Glomerular visceral epithelial cell (primary cell): Measurements from ENCODE around the gene ELAPOR1.

Experiments used
- DNase-seq: peaks from one replicate; pipeline ENCODE4 v3.0.0-alpha.2; 2016; ENCODE audit errors: extremely low spot score

ELAPOR1 gene, protein sequence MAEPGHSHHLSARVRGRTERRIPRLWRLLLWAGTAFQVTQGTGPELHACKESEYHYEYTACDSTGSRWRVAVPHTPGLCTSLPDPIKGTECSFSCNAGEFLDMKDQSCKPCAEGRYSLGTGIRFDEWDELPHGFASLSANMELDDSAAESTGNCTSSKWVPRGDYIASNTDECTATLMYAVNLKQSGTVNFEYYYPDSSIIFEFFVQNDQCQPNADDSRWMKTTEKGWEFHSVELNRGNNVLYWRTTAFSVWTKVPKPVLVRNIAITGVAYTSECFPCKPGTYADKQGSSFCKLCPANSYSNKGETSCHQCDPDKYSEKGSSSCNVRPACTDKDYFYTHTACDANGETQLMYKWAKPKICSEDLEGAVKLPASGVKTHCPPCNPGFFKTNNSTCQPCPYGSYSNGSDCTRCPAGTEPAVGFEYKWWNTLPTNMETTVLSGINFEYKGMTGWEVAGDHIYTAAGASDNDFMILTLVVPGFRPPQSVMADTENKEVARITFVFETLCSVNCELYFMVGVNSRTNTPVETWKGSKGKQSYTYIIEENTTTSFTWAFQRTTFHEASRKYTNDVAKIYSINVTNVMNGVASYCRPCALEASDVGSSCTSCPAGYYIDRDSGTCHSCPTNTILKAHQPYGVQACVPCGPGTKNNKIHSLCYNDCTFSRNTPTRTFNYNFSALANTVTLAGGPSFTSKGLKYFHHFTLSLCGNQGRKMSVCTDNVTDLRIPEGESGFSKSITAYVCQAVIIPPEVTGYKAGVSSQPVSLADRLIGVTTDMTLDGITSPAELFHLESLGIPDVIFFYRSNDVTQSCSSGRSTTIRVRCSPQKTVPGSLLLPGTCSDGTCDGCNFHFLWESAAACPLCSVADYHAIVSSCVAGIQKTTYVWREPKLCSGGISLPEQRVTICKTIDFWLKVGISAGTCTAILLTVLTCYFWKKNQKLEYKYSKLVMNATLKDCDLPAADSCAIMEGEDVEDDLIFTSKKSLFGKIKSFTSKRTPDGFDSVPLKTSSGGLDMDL

DNA sequence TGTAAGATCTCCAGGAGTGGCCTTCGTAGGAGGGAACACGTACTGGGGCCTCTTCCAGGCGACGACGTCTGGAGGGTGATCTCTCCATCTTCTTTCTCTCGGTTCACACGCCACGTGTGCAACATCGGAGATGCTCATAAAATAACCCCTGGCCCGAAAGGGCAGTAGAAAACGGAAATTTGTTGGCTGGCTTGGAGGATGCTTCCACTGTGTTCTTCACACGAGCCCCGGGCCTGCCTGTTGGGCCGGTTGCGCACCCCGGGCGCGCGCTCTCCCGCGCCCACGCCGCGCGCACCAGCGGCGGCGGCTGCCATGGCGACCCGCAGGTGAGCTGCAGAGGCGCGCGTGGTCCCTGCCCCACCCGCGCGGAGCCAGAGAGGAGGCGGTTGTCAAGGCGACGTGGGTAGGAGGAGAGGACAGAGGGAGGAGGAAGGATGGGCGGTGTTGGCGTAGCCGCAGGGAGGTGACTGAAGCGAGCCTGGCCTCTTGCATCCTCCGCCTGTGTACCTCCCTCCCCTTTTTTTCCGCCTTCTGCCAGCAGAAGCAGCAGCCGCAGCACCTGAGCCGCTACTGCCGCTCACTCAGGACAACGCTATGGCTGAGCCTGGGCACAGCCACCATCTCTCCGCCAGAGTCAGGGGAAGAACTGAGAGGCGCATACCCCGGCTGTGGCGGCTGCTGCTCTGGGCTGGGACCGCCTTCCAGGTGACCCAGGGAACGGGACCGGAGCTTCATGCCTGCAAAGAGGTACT, at the start of gene ELAPOR1:
Gene ELAPOR1, plus strand, starts transcription at position 526 of the 752 bp plus-strand sequence. Its CDS starts 69 bp downstream, at position 595.
- DNase-seq: no peak

DNA sequence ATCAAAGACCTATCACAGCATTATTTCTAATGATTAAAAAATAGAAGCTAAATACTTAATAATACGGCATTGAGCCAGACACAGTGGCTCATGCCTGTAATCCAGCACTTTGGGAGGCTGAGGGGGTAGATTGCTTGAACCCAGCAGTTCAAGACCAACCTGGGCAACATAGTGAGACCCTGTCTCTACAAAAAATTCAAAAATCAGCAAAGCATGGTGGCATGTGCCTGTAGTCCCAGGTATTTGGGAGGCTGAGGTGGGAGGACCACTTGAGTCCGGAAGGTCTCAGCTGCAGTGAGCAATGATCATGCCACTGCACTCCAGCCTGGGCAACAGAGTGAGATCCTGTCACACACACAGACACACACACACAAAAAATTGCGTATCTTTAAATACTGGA, 48.8 kb upstream of the ELAPOR1 start:
- no peak for DNase-seq

DNA sequence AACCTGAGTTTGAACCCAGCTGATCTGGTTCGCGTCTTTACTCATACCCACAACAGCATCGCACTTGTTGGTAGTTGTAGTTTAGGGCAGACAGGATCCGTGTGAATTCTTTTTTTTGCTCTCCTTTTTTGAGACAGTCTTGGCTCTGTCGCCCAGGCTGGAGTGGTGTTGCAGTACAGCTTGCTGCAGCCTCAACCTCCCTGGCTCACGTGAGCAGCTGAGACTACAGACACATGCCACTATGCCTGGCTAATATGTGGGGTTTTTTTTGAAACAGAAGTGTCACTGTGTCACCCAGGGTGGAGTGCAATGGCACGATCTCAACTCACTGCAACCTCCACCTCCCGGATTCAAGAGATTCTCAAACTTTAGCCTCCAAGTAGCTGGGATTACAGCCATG, 46.0 kb upstream of the ELAPOR1 start:
- no peak for DNase-seq

DNA sequence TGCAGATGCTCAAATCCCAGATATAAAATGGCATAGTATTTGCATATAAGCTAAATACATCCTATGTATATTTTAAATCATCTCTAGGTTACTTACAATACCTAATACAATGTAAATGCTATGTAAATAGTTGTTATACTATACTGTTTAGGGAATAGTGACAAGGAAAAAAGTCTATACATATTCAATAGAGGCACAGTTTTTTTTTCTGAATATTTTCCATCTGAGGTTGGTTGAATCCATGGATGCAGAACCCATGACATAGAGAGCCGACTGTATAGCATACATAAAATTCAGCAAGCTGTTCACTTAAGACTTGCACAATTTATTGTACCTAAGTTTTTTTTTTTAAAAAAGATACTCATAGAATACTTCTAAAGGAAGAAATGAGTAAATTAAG, 44.6 kb upstream of the ELAPOR1 start:
- no peak for DNase-seq

DNA sequence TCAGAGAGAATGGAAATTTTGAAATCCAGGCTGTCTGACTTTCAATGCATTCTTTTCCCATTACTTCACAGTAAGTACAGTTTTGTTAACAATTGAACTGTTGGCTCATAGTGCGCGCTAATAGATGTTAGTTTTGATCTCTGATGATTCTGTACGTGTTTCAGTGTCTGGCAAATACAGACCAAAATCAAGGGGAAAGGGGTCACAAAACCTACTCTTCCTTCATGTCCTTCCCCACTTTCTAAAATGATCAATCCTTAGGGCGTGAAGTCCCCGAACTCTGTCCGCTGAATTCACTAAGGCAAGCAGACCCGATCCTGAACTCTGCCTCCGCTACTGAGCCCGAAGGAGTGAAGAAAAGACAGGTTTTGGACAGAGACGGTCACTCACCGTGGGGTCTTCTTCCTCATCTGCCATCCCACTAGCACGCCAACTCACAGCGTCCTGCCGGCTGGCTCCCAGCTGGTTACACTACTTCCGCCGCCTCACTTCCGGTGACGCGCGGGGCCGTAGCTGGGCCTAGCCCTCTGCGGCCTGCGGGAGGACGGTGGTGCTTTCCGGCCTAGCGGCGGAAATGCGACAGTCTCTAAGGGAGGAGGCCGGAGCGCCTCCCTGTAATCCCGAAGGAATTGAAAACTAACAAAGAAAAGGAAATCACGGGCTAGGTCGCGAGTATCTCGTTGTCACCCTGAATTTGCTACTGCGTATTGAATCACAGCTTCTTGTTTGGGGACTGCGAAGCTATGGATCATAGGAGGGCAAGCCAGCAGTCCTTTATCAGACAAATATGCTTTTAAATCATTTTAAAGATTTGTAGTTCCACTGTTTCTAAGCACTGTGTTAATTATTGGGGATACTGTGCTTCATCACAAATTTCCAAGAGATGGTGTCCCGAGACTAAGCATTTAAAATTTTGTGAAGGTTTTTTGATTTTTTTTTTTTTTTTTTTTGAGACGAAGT, 38.1 kb upstream of the ELAPOR1 start, which contains the start of gene TAF13:
Gene TAF13, minus strand, starts transcription at position 473 of the 960 bp plus-strand sequence. Its CDS starts 56 bp downstream, at position 417.
- DNase-seq: peak; percentile 93

DNA sequence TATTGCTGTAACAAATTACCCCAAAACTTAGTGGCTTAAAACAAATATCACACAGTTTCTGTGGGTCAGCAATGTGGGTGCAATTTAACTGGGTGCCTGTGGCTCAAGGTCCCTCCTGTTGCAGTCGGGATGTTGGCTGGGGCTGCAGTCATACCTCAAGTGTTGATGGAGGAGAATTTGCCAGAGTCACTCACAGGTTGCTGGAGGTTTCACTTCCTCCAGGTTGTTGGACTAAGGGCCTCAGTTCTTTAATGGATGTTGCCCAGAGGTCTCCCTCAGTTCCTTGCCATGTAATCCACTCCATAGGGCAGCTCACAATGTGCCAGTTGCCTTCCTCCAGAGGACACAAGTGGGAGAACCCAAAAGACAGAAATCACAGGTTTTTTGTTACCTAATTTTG, 35.6 kb upstream of the ELAPOR1 start:
- no peak for DNase-seq

DNA sequence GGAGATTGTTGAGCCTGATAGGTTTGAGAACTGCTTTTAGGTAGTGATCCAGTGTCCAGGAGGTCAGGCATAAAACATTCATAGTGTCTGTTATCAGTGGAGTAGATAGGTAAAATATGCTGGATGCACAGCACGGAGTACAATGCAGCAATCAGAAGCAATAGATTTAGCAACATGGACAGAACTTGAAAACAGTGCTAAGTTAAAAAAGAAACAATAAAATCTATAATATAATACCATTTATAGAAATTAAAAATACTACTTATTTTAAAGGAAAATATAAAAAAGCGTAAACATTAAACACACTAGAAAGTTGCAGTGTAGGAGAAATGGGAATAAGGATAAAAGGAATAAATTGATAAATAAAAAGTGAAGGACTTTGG, 34.7 kb upstream of the ELAPOR1 start:
- DNase-seq: no peak

DNA sequence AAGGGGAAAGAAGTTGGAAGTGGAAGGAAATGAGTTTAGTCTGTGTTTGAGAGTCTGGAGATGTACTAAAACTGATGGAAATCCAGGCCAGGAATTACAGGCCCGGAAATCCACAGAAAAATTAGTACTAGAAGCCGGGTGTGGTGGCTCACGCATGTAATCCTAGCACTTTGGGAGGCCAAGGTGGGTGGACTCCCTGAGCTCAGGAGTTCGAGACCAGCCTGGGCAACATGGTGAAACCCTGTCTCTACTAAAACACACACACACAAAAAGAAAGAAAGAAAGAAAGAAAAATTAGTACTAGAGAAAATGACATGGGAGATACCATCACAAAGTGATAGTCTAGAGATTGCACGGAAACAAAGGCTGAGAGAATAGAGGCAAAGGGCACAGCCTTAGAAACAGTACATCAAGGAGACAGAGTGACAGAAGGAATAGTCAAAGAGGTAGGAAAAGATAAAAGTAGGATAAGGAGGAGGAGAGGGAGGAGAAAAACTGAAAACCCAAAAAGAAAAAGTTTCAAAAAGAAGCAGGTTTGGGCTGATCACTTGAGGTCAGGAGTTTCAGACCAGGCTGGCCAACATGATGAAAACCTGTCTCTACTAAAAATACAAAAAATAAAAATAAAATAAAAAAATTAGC, 33.4 kb upstream of the ELAPOR1 start:
- DNase-seq: no peak

DNA sequence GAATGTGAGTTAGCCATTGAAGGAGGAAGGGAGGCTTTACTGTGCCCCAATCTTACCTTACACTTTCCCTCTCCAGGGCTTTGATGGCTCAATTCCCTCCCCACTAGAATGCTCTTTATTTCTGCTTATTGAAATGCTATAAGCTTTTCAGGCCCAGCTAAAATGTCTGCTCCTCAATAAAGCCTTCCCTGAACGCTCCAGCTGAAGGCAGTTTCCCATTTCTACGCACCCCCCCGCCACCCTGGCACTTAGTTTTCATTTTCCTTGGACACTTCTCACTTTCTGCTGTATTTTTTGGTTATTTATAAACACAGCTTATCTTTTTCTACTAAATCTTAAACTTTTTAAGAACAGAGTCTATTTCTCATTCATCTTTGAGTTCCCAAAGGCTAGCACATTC, 30.4 kb upstream of the ELAPOR1 start:
- DNase-seq: no peak

DNA sequence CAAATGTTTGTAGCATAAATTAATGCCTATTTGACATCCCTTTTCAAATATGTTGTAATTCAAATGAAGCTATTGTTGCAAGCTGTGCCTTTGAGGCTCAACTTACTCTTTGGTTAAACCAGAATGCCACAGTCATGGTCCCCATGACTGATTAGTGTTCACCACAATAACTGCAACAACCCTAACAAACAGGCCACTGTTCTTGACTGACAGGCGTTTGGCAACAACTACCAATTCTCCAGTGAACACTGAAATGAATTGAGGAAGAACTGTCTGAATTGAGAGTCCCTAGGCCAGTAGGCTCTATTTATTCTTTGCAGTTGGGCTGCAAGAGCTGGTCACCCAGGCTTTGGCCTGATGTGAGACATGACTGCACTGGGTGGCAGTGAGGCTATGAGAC, 30.0 kb upstream of the ELAPOR1 start:
- no peak for DNase-seq

DNA sequence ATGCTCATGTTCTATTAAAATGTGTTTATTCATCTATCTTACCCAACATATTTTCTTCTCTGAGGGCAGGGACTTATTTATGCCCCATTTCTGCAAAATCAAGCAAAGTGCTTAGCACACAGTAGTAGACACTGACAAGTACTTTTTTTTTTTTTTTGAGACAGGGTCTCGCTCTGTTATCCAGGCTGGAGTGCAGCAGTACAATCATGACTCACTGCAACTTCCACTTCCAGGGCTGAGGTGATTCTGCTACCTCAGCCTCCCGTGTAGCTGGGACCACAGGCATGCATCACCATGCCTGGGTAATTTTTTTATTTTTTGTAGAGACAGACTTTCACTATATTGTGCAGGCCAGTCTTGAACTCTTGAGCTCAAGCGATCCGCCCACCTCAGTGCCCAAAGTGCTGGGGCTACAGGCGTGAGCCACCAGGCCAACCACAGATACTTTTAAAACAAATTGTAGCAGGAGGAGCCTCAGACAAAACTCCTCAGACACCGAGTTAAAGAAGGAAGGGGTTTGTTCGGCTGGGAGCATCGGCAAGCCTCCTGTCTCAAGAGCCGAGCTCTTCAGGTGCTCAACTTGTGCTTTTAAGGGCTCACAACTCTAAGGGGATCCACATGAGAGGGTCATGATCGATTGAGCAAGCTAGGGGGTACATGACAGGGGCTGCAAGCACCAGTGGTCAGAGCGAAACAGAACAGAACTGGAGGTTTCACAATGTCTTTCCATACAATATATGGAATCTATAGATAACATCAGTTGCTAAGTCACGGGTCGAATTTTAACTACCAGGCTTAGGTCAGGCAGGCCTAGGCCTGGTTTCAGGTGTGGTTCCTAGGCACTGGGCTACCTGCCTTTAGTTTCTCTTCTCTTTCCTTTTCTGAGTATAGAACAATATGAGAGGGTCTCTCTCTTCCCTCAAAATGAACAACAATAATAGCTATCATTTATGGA, 29.1 kb upstream of the ELAPOR1 start:
- peak; percentile 82 for DNase-seq

DNA sequence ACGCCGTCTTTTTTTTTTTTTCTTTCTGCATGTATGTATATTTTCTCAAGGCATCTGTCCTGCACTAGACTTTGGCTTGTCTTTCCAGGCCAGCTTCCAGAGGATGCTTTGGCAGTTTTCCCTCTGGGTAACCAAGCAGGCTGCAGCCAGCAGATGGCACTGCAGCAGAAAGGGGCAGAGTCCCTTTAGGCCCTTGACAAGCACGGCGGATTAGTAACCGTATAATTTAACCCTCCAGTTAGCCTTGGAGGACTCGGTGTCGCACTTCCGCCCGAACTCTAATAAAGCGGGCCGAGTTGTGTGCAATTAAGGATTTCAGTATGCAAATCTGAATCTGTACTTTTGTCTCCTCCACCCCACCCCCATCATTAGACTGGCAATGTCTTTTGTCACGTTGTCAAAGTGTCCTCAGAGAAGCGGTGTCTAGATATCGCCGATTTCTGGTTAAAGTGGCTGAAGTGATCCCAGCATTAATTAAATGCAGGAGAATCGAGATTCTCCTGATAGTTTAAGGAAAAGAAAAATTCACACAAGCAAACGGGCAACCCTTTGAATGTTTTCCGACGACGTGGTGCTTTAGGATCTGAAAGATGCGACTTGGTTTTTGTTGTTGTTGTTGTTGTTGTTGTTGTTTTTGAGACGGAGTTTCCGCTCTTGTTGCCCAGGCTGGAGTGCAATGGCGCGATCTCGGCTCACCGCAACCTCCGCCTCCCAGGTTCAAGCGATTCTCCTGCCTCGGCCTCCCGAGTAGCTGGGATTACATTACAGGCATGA, 24.5 kb upstream of the ELAPOR1 start:
- peak; percentile 66 for DNase-seq

DNA sequence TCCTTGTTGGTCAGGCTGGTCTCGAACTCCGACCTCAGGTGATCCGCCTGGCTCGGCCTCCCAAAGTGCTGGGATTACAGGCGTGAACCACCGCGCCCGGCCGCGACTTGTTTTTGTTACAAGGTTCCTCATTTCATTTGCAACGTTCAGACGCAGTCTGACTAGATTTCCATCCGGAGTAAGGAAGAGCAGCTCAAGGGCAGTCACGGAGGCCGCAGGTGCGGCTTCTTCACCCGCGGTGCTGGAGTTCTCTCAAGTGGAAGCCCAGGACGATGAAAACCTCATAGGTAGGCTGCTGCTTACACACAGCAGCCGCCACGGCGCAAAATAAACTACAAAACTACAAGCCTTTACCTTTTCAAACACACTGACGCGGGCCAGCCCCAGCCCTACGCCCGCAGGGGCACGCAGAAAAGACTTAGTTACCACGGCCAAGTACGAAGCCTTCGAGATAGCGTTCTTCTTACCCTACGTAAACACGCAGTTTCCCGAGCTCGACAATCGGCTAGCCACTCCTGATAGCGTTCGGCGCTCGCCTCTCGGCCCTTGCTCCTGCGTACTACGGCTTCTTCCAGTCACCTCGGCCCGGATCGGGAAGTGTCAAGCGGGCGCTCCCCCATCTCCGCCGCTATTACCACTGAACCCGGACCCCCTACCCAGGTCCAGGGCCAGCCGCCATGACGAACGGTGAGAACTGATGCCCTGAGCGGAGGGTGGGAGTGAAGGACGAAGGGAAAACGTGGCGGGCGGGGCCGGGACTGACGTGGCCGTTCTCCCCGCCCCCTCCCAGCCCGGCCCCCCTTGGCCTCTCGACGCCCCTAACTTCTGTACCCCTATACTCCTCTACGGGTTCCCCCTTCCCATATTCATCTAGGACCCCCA, 23.5 kb upstream of the ELAPOR1 start, which contains the start of gene TMEM167B:
Gene TMEM167B, plus strand, starts transcription at position 569 of the 882 bp plus-strand sequence. Its CDS starts 109 bp downstream, at position 678.
- DNase-seq: peak; percentile 89

DNA sequence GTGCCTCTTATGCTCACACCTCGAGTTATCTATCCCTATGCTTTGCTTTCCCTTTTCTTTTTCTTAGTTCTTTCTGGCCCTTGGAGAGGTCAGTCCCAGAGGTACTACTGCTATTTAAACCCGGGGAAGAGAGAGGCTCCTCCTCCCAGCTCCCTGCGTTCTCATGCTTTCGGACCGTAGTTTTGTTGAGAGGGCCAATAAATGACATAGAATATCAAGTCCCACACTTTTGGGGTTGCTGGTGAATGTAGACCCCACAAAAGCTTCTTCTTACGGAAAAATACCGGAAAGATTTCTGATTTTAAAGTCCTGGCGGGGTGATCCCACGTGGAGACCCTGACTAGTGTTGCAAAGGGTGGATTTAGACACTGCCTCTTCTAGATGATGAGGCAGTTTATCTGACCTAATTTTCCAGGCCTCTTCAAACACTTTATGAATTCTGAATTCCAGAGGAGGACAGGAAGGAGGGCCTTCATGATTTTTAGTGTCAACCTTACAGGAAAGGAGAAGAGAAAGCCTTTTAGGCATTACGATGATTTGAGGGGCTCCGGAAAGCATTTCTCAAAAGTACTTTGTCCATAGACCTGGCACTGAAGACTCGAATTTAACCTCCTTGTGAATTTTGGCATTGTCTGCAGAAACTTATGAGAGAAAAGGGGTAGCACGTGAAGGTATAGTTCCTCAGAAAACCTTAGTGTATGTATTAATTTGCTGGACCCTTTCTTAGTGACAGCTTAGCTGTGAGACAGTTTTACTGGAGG, 22.7 kb upstream of the ELAPOR1 start:
- peak; percentile 41 for DNase-seq

DNA sequence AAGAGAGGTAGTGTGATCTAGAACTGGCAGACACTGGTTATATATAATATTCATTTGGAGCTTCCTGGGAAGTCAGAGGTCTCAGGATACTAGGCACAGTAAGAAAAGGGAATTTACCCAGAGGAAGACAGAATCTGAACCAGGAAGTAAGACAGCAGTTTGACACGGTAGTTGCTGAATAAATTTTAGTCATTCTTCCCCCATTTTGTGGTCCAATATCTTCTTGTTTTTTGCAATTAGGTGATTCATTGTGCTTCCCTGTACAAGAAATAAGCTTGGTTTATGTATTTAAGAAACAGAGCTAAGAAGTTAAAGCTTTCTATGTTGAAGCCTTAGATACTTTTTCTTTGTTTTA, 22.1 kb upstream of the ELAPOR1 start:
- DNase-seq: no peak

DNA sequence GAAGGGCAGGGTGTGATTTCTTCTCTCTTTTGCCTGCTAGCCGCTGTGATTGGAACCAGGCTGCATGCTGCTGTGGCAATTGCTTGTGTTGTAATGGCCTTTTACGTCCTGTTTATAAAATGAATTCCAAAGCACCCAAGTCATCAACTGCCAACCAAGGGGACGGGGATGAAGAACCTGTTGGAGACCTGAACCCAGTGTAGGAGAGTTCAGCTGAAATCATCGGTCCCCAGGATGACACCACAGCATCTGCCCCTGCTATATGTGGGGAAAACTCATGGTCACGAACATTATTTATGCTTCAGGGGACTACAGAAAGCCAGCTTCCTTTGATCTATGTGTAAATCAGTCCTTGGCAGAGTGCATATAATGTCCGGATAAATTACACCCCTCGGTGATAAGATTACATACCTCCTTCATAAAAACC, 19.5 kb upstream of the ELAPOR1 start:
- DNase-seq: no peak
